Astrocyte of the spinal cord (primary cell): ENCODE data around the gene PSMB4.
"Not testable (repeated sequence)": the region's sequence is repeated elsewhere in the genome, so short reads cannot be mapped to it uniquely, and the experiment has no call there.

ENCODE experiments used
- DNase-seq: peaks from one replicate; pipeline ENCODE4 v3.0.0; 2011; ENCODE audit warnings: low read depth, low spot score
- H3K4me3 ChIP-seq: 2 replicates; pipeline ENCODE4 v1.5.1; 2011; ENCODE audit warnings: low read depth, mild to moderate bottlenecking, low read length, moderate library complexity
- in situ Hi-C: cut with HindIII; loops from 2 replicates; pipeline ENCODE4 v1.10.0; 2017; ENCODE audit warnings: low sequenced_read_pairs
- TF ChIP-seq, protein P1 (sequence below): IDR thresholded peaks from 2 replicates; pipeline ENCODE4 v1.5.1; 2012; ENCODE audit warnings: low read depth, mild to moderate bottlenecking, low read length, inconsistent platforms

PSMB4 gene

DNA sequence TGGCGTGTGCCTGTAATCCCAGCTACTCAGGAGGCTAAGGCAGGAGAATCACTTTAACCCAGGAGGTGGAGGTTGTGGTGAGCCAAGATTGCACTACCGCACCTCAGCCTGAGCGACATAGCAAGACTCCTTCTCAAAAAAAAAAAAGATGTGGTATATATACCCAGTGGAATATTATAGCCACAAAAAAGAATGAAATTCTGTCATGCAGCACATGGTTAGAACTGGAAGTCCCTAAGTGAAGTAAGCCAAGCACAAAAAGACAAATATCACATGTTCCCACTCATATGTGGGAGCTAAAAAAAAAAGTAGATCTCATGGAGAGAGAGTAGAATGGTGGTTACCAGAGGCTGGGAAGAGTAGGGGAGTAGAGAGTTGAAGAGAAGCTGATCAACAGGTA lies 18.7 kb downstream of the PSMB4 start:
- no peak overlapping the region for H3K4me3 ChIP-seq
- TF ChIP-seq, protein P1, sequence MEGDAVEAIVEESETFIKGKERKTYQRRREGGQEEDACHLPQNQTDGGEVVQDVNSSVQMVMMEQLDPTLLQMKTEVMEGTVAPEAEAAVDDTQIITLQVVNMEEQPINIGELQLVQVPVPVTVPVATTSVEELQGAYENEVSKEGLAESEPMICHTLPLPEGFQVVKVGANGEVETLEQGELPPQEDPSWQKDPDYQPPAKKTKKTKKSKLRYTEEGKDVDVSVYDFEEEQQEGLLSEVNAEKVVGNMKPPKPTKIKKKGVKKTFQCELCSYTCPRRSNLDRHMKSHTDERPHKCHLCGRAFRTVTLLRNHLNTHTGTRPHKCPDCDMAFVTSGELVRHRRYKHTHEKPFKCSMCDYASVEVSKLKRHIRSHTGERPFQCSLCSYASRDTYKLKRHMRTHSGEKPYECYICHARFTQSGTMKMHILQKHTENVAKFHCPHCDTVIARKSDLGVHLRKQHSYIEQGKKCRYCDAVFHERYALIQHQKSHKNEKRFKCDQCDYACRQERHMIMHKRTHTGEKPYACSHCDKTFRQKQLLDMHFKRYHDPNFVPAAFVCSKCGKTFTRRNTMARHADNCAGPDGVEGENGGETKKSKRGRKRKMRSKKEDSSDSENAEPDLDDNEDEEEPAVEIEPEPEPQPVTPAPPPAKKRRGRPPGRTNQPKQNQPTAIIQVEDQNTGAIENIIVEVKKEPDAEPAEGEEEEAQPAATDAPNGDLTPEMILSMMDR = no peak
- in situ Hi-C loops = no loop called here
- DNase-seq = no peak

GRCh38 chr1:151419819-151420218 lies 20.4 kb downstream of the PSMB4 start:
- TF ChIP-seq, protein P1 = no peak
- H3K4me3 ChIP-seq = no peak overlapping the region
- DNase-seq = no peak
- in situ Hi-C loops = no loop called here

- TF ChIP-seq, protein P1 = no peak
- in situ Hi-C loops = no loop called here
Measured at GRCh38 chr1:151425103-151425502, 25.7 kb downstream of the PSMB4 start.

GRCh38 chr1:151428068-151428467 lies 28.7 kb downstream of the PSMB4 start:
- in situ Hi-C loops = no loop called here
- DNase-seq = no peak
- TF ChIP-seq, protein P1 = no peak
- H3K4me3 ChIP-seq = no peak overlapping the region

More at GRCh38 chr1:151425103-151425502, 25.7 kb downstream of the PSMB4 start:
- no peak for DNase-seq
- H3K4me3 ChIP-seq = no peak overlapping the region

- in situ Hi-C loops, H3K4me3 ChIP-seq, DNase-seq: not testable (repeated sequence)
Measured at GRCh38 chr1:151433827-151434226, 34.5 kb downstream of the PSMB4 start.

GRCh38 chr1:151435174-151435573 lies 35.8 kb downstream of the PSMB4 start:
- in situ Hi-C loops = no loop called here

DNA sequence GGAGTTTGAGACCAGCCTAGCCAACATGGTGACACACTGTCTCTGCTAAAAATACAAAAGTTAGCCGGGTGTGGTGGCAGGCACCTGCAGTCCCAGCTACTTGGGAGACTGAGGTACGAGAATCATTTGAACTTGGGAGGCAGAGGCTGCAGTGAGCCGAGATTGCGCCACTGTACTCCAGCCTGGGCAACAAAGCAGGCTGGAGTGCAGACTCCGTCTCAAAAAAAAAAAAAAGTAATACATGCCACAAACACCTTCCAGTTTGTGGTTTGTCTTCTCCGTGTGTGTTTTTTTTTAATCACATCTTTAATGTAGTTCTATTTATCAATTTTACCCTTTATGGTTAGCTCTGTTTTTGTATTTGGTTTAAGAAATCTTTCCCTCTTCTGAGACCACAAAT lies 37.6 kb downstream of the PSMB4 start:
- no peak for DNase-seq
- in situ Hi-C loops = no loop called here
- TF ChIP-seq, protein P1 = no peak
- H3K4me3 ChIP-seq = no peak overlapping the region

More at GRCh38 chr1:151435174-151435573, 35.8 kb downstream of the PSMB4 start:
- no peak for DNase-seq
- TF ChIP-seq, protein P1 = no peak
- H3K4me3 ChIP-seq = no peak overlapping the region

- DNase-seq, H3K4me3 ChIP-seq, in situ Hi-C loops: not testable (repeated sequence)
Measured at GRCh38 chr1:151437396-151437795, 38.0 kb downstream of the PSMB4 start.
